Renal pelvis (tissue), 12 donors: ENCODE measurements around the gene MS4A5. TPM values are rescaled to one million over a fixed set of nuclear protein-coding genes. Genes with fewer than 3 reads are reported as not detected.
"Not testable (repeated sequence)": the region's sequence is repeated elsewhere in the genome, so short reads cannot be mapped to it uniquely, and the experiment has no call there.

Experiments used
- DNase-seq: peaks from one replicate; pipeline ENCODE4 v3.0.0-alpha.2; 2013
- long read RNA-seq, 16 experiments: transcript quantifications; one replicate each; lab custom pipeline, GENCODE V29; 2026
- polyA plus RNA-seq, 3 donors: library from polyadenylated mRNA; unstranded; fragments of 120-200 nt; gene quantifications; one replicate each; pipeline ENCODE4 v1.2.1, GENCODE V29; 2013; ENCODE audit not compliant: insufficient read length in 3 of 3

MS4A5 gene
- polyA plus RNA-seq: not detected
- long read RNA-seq, donor 1: 0 reads
- long read RNA-seq, donor 2: 0 reads
- long read RNA-seq, donor 3: 0 reads
- long read RNA-seq, donor 4: 0 reads
- long read RNA-seq, donor 5: 0 reads
- long read RNA-seq, donor 6: 0 reads
- long read RNA-seq, donor 7: 0 reads
- long read RNA-seq, donor 8: 0 reads
- long read RNA-seq, donor 9: 0 reads
- long read RNA-seq, donor 10: 0 reads
- long read RNA-seq, donor 11: 0 reads
- long read RNA-seq, donor 12: 0 reads
- long read RNA-seq, donor 13: 0 reads
- long read RNA-seq, donor 14: 0 reads
- long read RNA-seq, donor 15: 0 reads
- long read RNA-seq, donor 16: 0 reads

GRCh38 chr11:60429272-60429671 is at the start of gene MS4A5:
MS4A5 (plus strand) TSS chr11:60429572; CDS start chr11:60429675, 103 bp downstream.
- no peak for DNase-seq

GRCh38 chr11:60389279-60389910 is 40.0 kb upstream of the MS4A5 start:
- no peak for DNase-seq

GRCh38 chr11:60390419-60390818 is 39.0 kb upstream of the MS4A5 start:
- no peak for DNase-seq

- no peak for DNase-seq
These were observed 37.0 kb upstream of the MS4A5 start for GRCh38 chr11:60392361-60392760.

GRCh38 chr11:60393016-60393415 is 36.4 kb upstream of the MS4A5 start:
- DNase-seq: no peak

GRCh38 chr11:60394666-60395380 is 34.5 kb upstream of the MS4A5 start:
- no peak for DNase-seq

- DNase-seq: no peak
These were observed 33.0 kb upstream of the MS4A5 start, which contains the start of gene MS4A14 for GRCh38 chr11:60396382-60396781. MS4A14 (plus strand) TSS chr11:60396459; CDS start chr11:60396579, 120 bp downstream.

GRCh38 chr11:60396799-60397198 is 32.6 kb upstream of the MS4A5 start:
- no peak for DNase-seq

- DNase-seq: no peak
These were observed 9.4 kb upstream of the MS4A5 start for GRCh38 chr11:60420015-60420414.

- no peak for DNase-seq
These were observed 6.8 kb upstream of the MS4A5 start for GRCh38 chr11:60422609-60423008.

GRCh38 chr11:60428517-60428916 is 855 bp upstream of the MS4A5 start:
- DNase-seq: no peak

- peak; percentile 11 for DNase-seq
These were observed 1.9 kb downstream of the MS4A5 start for GRCh38 chr11:60431251-60431650.

GRCh38 chr11:60433401-60433800 is 4.0 kb downstream of the MS4A5 start:
- no peak for DNase-seq

- DNase-seq: no peak
These were observed 17.7 kb downstream of the MS4A5 start for GRCh38 chr11:60447070-60447469.

GRCh38 chr11:60447846-60448245 is 18.5 kb downstream of the MS4A5 start:
- no peak for DNase-seq

GRCh38 chr11:60451185-60451584 is 21.8 kb downstream of the MS4A5 start:
- not testable (repeated sequence) for DNase-seq

GRCh38 chr11:60454212-60454611 is 24.8 kb downstream of the MS4A5 start:
- DNase-seq: no peak

- DNase-seq: no peak
These were observed 26.2 kb downstream of the MS4A5 start, which contains the start of gene MS4A1 for GRCh38 chr11:60455531-60456042. MS4A1 (plus strand) TSS chr11:60455847; CDS start chr11:60462375, 6,528 bp downstream.

GRCh38 chr11:60457576-60457975 is 28.2 kb downstream of the MS4A5 start:
- DNase-seq: no peak

GRCh38 chr11:60459345-60459744 is 30.0 kb downstream of the MS4A5 start:
- DNase-seq: no peak

- DNase-seq: no peak
These were observed 39.5 kb downstream of the MS4A5 start for GRCh38 chr11:60468829-60469228.

- no peak for DNase-seq
These were observed 40.4 kb downstream of the MS4A5 start for GRCh38 chr11:60469723-60470122.
